Esophagus muscularis mucosa (tissue), 4 donors: Measurements from ENCODE around the gene IRAK2. TPM values are rescaled to one million over a fixed set of nuclear protein-coding genes. Genes with fewer than 3 reads are reported as not detected.

Experiments
- DNase-seq: peaks from one replicate; pipeline ENCODE4 v3.0.0-alpha.2; 2017; ENCODE audit errors: extremely low spot score
- H3K27ac ChIP-seq, 4 donors: fragments of 200-600 bp; sonication (generic); replicated peaks in 1 of 4; 1 replicate in 3 of 4; 2 replicates in 1 of 4; pipeline ENCODE4 v1.5.1; 2016 to 2019; ENCODE audit warnings: mild to moderate bottlenecking in 1 of 4
- H3K27me3 ChIP-seq, 4 donors: fragments of 200-600 bp; sonication (generic); one replicate each; pipeline versions ENCODE4 v1.5.1 to v1.6.0; 2016 to 2019
- H3K36me3 ChIP-seq, 4 donors: fragments of 200-600 bp; sonication (generic); one replicate each; pipeline ENCODE4 v1.5.1; 2016 to 2019
- H3K4me1 ChIP-seq, 4 donors: fragments of 200-600 bp; sonication (generic); one replicate each; pipeline ENCODE4 v1.5.1; 2016 to 2019
- H3K4me3 ChIP-seq, 4 donors: fragments of 200-600 bp; sonication (generic); 1 replicate in 2 of 4; 2 replicates in 2 of 4; pipeline ENCODE4 v1.5.1; 2016 to 2019; ENCODE audit warnings: mild to moderate bottlenecking in 4 of 4, moderate library complexity in 1 of 4
- H3K9me3 ChIP-seq, 4 donors: fragments of 200-600 bp; sonication (generic); 1 replicate in 3 of 4; 2 replicates in 1 of 4; pipeline ENCODE4 v1.5.1; 2016 to 2019
- CTCF ChIP-seq, 3 experiments: fragments of 200-600 bp in 2 of 3; fragments of 450-650 bp in 1 of 3; sonication (generic) in 2 of 3; IDR thresholded peaks; one replicate each; pipeline ENCODE4 v1.5.1; 2017 to 2019; ENCODE audit warnings: antibody characterized with exemption in 3 of 3, mild to moderate bottlenecking in 2 of 3, moderate library complexity in 1 of 3
- EP300 ChIP-seq: sonication (generic); formaldehyde crosslinking; IDR thresholded peaks from one replicate; pipeline ENCODE4 v1.6.1; 2017; ENCODE audit warnings: antibody characterized with exemption
- POLR2A ChIP-seq: fragments of 450-650 bp; IDR thresholded peaks from one replicate; pipeline ENCODE4 v1.6.1; 2017; ENCODE audit warnings: antibody characterized with exemption, moderate library complexity, mild to moderate bottlenecking, low read depth
- POLR2AphosphoS5 ChIP-seq, 2 donors: sonication (generic); formaldehyde crosslinking; IDR thresholded peaks; one replicate each; pipeline ENCODE4 v1.6.1; 2017; ENCODE audit warnings: antibody characterized with exemption in 2 of 2
- WGBS: methylation state at CpG from one replicate; pipeline ENCODE4 v1.1.5; 2018; 5-methylcytosine and 5-hydroxymethylcytosine counted together
- intact Hi-C: fragments of 100-400 bp; cut with DNase I; formaldehyde crosslinking; loops from one replicate; pipeline ENCODE4 v1.15.1; 2023
- total RNA-seq, 4 donors: library from RNA; depleted of rRNA; stranded (reverse); fragments of >200 nt; gene quantifications; one replicate each; pipeline versions ENCODE4 v1.1.0 to v1.2.1, GENCODE V29; 2016

The IRAK2 gene
- total RNA-seq, 4 donors from 2014 or later, result 2.5 to 3.2 (median 2.8) TPM

- WGBS, result 89% methylated on average over 4 of the region's 9 CpGs
- no peak overlapping the region for H3K27ac ChIP-seq
- intact Hi-C loops, result no loop called here
Observed at GRCh38 chr3:10213156-10213792, 48.6 kb downstream of the IRAK2 start.

GRCh38 chr3:10215578-10216368 lies 51.1 kb downstream of the IRAK2 start:
- no peak for DNase-seq
- Histone ChIP-seq H3K4me1 (no peaks in the 10 kb centered on the region), H3K4me3 (no peak overlapping the region), H3K27ac (no peak overlapping the region), H3K9me3 (peaks cover 0 to 10% (median 0%) of the 10 kb centered on the region in 4 donors), H3K36me3 (peaks cover 4 to 38% (median 22%) of the 10 kb centered on the region in 4 donors), H3K27me3 (no peaks in the 10 kb centered on the region)
- intact Hi-C loops, result no loop called here
- TF ChIP-seq CTCF (IDR thresholded peaks at IDR 0.05) (no peak), POLR2A (no peak), EP300 (no peak), POLR2AphosphoS5 (IDR thresholded peaks at IDR 0.05) (no peak)
- WGBS, result 93% methylated on average over 6 of the region's 6 CpGs

More at GRCh38 chr3:10213156-10213792, 48.6 kb downstream of the IRAK2 start:
- TF ChIP-seq EP300 (no peak), CTCF (IDR thresholded peaks at IDR 0.05) (no peak), POLR2AphosphoS5 (IDR thresholded peaks at IDR 0.05) (no peak), POLR2A (no peak)
- H3K4me3 ChIP-seq, result no peak overlapping the region
- H3K27me3 ChIP-seq, result no peaks in the 10 kb centered on the region
- peaks cover 0 to 10% (median 0%) of the 10 kb centered on the region in 4 donors for H3K9me3 ChIP-seq
- H3K4me1 ChIP-seq, result no peaks in the 10 kb centered on the region
- H3K36me3 ChIP-seq, result peaks cover 4 to 37% (median 26%) of the 10 kb centered on the region in 4 donors
- no peak for DNase-seq

GRCh38 chr3:10217359-10217758 lies 52.6 kb downstream of the IRAK2 start:
- no peak for DNase-seq
- intact Hi-C loops, result no loop called here
- 96% methylated on average over 3 of the region's 3 CpGs for WGBS
- TF ChIP-seq EP300 (no peak), POLR2AphosphoS5 (IDR thresholded peaks at IDR 0.05) (no peak), CTCF (IDR thresholded peaks at IDR 0.05) (no peak), POLR2A (no peak)
- H3K27me3 ChIP-seq, result no peaks in the 10 kb centered on the region
- H3K4me3 ChIP-seq, result no peak overlapping the region
- peaks cover 4 to 38% (median 24%) of the 10 kb centered on the region in 4 donors for H3K36me3 ChIP-seq
- peaks cover 0 to 10% (median 0%) of the 10 kb centered on the region in 4 donors for H3K9me3 ChIP-seq
- H3K4me1 ChIP-seq, result no peaks in the 10 kb centered on the region
- no peak overlapping the region for H3K27ac ChIP-seq

- intact Hi-C loops, result loop anchor here (5.0 to 10.0 kb wide), 3 partner anchors 77 to 505 kb away; partner anchors contain the start of genes CRELD1 and VHL
- Histone ChIP-seq H3K9me3 (peaks cover 0 to 10% (median 0%) of the 10 kb centered on the region in 4 donors), H3K4me1 (peaks cover 0 to 11% (median 5%) of the 10 kb centered on the region in 4 donors), H3K27me3 (no peaks in the 10 kb centered on the region), H3K36me3 (peaks cover 4 to 35% (median 29%) of the 10 kb centered on the region in 4 donors), H3K4me3 (no peak overlapping the region), H3K27ac (no peak overlapping the region)
- 84% methylated on average over 8 of the region's 9 CpGs for WGBS
- DNase-seq, result no peak
- TF ChIP-seq POLR2AphosphoS5 (IDR thresholded peaks at IDR 0.05), result no peak
- TF ChIP-seq POLR2A, result no peak
Observed at GRCh38 chr3:10219737-10220136, 55.0 kb downstream of the IRAK2 start.
